HEK293 (cell line): ENCODE data around the gene PDE9A.

Source experiments
- CTCF ChIA-PET: fragments of 350-600 bp; formaldehyde crosslinking; extraction: SDS; loops from one replicate; lab custom pipeline; 2021; ENCODE audit warnings: antibody characterized with exemption; lab: Yijun Ruan, JAX
- POLR2A ChIA-PET: fragments of 300-600 bp; formaldehyde crosslinking; extraction: SDS; loops from one replicate; lab custom pipeline; 2020; ENCODE audit warnings: antibody characterized with exemption, inconsistent platforms; lab: Yijun Ruan, JAX
- H3K27ac ChIP-seq: fragments of 200-500 bp; sonication (Bioruptor generic); 2 replicates; pipeline ENCODE4 v1.5.1; 2014; ENCODE audit warnings: low read depth, low read length, control low read depth, inconsistent platforms; ENCODE audit errors: extremely low read depth
- H3K36me3 ChIP-seq, 2 experiments: fragments of 200-500 bp in 1 of 2; sonication (Bioruptor generic) in 1 of 2; 1 replicate in 1 of 2; 2 replicates in 1 of 2; pipeline ENCODE4 v1.5.1; 2014 to 2017; ENCODE audit warnings: inconsistent platforms in 2 of 2, low read length in 2 of 2; ENCODE audit not compliant: control insufficient read depth in 2 of 2, insufficient read depth in 1 of 2
- H3K4me1 ChIP-seq: fragments of 200-500 bp; sonication (Bioruptor generic); 2 replicates; pipeline ENCODE4 v1.5.1; 2014; ENCODE audit warnings: mild to moderate bottlenecking, low read length, inconsistent platforms; ENCODE audit not compliant: control insufficient read depth, insufficient read depth
- H3K4me3 ChIP-seq: 2 replicates; pipeline ENCODE4 v1.5.1; 2011; ENCODE audit warnings: low read depth, mild to moderate bottlenecking, control low read depth, low read length, moderate library complexity
- H3K9me3 ChIP-seq: fragments of 200-500 bp; sonication (Bioruptor generic); 2 replicates; pipeline ENCODE4 v1.5.1; 2014; ENCODE audit warnings: low read depth, low read length, inconsistent platforms; ENCODE audit not compliant: control insufficient read depth, insufficient read depth
- GLIS1 ChIP-seq: fragments of 450-650 bp; formaldehyde crosslinking; IDR thresholded peaks from 2 replicates; pipeline ENCODE4 v1.5.1; 2016; ENCODE audit warnings: missing biosample characterization, missing genetic modification characterization
- HOXD13 ChIP-seq: sonication (generic); formaldehyde crosslinking; IDR thresholded peaks from 2 replicates; pipeline ENCODE4 v1.8.0; 2022; ENCODE audit warnings: missing genetic modification reagents, borderline replicate concordance
- PRDM10 ChIP-seq: fragments of 450-650 bp; formaldehyde crosslinking; IDR thresholded peaks from 2 replicates; pipeline ENCODE4 v1.5.1; 2016; ENCODE audit warnings: missing biosample characterization, missing genetic modification characterization
- SCRT2 ChIP-seq: fragments of 450-650 bp; formaldehyde crosslinking; IDR thresholded peaks from 2 replicates; pipeline ENCODE4 v1.5.1; 2016; ENCODE audit warnings: missing biosample characterization, missing genetic modification characterization
- ZBTB10 ChIP-seq: fragments of 450-650 bp; formaldehyde crosslinking; IDR thresholded peaks from 2 replicates; pipeline ENCODE4 v1.5.1; 2016; ENCODE audit warnings: missing biosample characterization, missing genetic modification characterization
- ZBTB17 ChIP-seq: fragments of 450-650 bp; formaldehyde crosslinking; IDR thresholded peaks from 2 replicates; pipeline ENCODE4 v1.5.1; 2016; ENCODE audit warnings: missing biosample characterization, missing genetic modification characterization
- ZIC2 ChIP-seq: fragments of 450-650 bp; formaldehyde crosslinking; IDR thresholded peaks from 2 replicates; pipeline ENCODE4 v1.5.1; 2016; ENCODE audit warnings: missing biosample characterization, missing genetic modification characterization
- ZNF202 ChIP-seq: fragments of 450-650 bp; formaldehyde crosslinking; IDR thresholded peaks from 2 replicates; pipeline ENCODE4 v1.5.1; 2016; ENCODE audit warnings: missing biosample characterization, missing genetic modification characterization, borderline replicate concordance
- ZNF548 ChIP-seq: fragments of 450-650 bp; formaldehyde crosslinking; IDR thresholded peaks from 2 replicates; pipeline ENCODE4 v1.5.1; 2016; ENCODE audit warnings: missing biosample characterization, missing genetic modification characterization
- TF ChIP-seq, protein P1 (sequence below): fragments of 450-650 bp; formaldehyde crosslinking; IDR thresholded peaks from 2 replicates; pipeline ENCODE4 v1.5.1; 2016; ENCODE audit warnings: missing biosample characterization, missing genetic modification characterization, borderline replicate concordance

The PDE9A gene

DNA sequence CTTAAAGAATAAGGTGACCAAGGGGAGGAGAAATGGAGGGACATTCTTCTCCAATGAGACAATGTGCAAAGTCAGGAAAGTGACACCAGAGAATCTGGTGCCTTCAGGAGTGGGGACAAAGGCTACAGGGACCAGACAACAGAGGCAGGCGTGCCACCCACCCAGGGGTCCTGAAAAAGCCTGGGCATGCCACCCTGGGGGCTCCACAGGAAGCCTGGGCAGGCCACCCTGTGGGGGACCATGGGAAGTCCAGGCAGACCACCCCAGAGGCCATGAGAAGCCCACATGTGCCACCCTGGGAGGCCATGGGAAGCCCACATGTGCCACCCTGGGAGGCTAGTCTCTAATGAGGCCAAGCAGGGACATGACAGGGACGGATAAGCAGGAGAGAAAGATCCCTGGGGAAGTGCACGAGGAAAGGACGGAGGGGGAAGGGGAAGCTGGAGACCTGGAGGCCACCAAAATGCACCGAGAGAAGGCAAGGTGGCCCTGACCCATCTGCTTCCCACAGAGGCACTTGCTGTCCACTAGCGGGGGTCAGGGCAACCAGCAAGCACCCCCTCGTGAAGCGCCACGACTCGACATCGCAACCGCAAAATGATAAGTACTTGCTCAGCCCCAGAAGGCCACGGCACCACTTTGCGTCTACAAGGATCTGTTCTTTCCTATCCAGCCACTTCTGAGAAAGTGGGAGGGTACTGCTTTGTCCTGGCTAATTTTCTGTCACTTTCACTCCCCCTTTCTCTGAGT lies 7.2 kb upstream of the PDE9A start:
- POLR2A ChIA-PET: no interaction called here
- H3K4me1 ChIP-seq: no peaks in the 10 kb centered on the region
- no peak overlapping the region for H3K27ac ChIP-seq
- CTCF ChIA-PET: no interaction called here
- H3K9me3 ChIP-seq: no peaks in the 10 kb centered on the region
- peak; percentile 81 for TF ChIP-seq GLIS1 (tag by site-specific recombination)
- TF ChIP-seq ZIC2 (tag by site-specific recombination): peak; percentile 79
- TF ChIP-seq, protein P1, sequence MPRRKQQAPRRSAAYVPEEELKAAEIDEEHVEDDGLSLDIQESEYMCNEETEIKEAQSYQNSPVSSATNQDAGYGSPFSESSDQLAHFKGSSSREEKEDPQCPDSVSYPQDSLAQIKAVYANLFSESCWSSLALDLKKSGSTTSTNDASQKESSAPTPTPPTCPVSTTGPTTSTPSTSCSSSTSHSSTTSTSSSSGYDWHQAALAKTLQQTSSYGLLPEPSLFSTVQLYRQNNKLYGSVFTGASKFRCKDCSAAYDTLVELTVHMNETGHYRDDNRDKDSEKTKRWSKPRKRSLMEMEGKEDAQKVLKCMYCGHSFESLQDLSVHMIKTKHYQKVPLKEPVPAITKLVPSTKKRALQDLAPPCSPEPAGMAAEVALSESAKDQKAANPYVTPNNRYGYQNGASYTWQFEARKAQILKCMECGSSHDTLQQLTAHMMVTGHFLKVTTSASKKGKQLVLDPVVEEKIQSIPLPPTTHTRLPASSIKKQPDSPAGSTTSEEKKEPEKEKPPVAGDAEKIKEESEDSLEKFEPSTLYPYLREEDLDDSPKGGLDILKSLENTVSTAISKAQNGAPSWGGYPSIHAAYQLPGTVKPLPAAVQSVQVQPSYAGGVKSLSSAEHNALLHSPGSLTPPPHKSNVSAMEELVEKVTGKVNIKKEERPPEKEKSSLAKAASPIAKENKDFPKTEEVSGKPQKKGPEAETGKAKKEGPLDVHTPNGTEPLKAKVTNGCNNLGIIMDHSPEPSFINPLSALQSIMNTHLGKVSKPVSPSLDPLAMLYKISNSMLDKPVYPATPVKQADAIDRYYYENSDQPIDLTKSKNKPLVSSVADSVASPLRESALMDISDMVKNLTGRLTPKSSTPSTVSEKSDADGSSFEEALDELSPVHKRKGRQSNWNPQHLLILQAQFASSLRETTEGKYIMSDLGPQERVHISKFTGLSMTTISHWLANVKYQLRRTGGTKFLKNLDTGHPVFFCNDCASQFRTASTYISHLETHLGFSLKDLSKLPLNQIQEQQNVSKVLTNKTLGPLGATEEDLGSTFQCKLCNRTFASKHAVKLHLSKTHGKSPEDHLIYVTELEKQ (tag by site-specific recombination): no peak
- H3K36me3 ChIP-seq: no peaks in the 10 kb centered on the region
- no peak overlapping the region for H3K4me3 ChIP-seq

- TF ChIP-seq, protein P1 (tag by site-specific recombination): no peak
- TF ChIP-seq SCRT2 (tag by site-specific recombination): peak; percentile 64
- TF ChIP-seq, all 188 proteins: peak for 1
- no peaks in the 10 kb centered on the region for H3K36me3 ChIP-seq
- CTCF ChIA-PET: no interaction called here
Observed at GRCh38 chr21:42646836-42647235, 6.6 kb upstream of the PDE9A start.

DNA sequence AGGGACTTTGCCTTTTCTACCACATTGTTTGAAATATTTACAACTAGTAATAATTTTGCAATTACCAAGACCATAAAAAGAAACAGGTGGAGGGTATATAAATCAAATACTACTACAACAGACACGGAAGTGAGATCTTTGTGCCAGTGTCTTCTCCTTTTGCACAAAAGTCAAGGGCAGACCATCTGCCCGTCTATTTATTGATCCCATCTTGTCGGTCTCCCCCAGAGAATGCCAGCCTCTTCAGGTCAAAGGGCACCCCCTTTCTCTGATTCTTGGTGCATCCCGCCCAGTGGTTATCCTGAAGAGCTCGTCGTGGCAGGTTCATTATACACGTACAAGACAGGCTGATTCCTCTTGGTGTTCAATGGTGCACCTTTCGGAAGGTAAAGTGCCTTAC lies 4.8 kb upstream of the PDE9A start:
- Histone ChIP-seq H3K36me3 (no peaks in the 10 kb centered on the region), H3K4me1 (no peaks in the 10 kb centered on the region), H3K27ac (no peak overlapping the region), H3K9me3 (no peaks in the 10 kb centered on the region), H3K4me3 (no peak overlapping the region)
- ChIA-PET CTCF (no interaction called here), POLR2A (no interaction called here)
- TF ChIP-seq ZNF548 (tag by site-specific recombination) (no peak), ZBTB10 (tag by site-specific recombination) (no peak), ZBTB17 (no peak), PRDM10 (tag by site-specific recombination) (peak; percentile 31; the same call in 1 of the 2 replicates), HOXD13 (no peak), ZNF202 (tag by site-specific recombination) (no peak)

More at GRCh38 chr21:42646836-42647235, 6.6 kb upstream of the PDE9A start:
- H3K27ac ChIP-seq: no peak overlapping the region
- no peaks in the 10 kb centered on the region for H3K9me3 ChIP-seq
- H3K4me1 ChIP-seq: no peaks in the 10 kb centered on the region
- no peak overlapping the region for H3K4me3 ChIP-seq
- POLR2A ChIA-PET: no interaction called here
